WTC11 (cell line): ENCODE results near the gene GPRC5C.

Experiments used
- ATF1 ChIP-seq: sonication (generic); formaldehyde crosslinking; IDR thresholded peaks from 2 replicates; pipeline ENCODE4 v1.8.1; 2023; ENCODE audit warnings: mild to moderate bottlenecking, moderate library complexity, missing genetic modification reagents
- CBFB ChIP-seq: sonication (generic); formaldehyde crosslinking; IDR thresholded peaks from 2 replicates; pipeline ENCODE4 v1.8.1; 2022; ENCODE audit warnings: mild to moderate bottlenecking, low read depth, missing genetic modification reagents
- CTCF ChIP-seq: fragments of 200-600 bp; IDR thresholded peaks from 2 replicates; pipeline ENCODE4 v1.8.0; 2022; ENCODE audit warnings: antibody characterized with exemption
- E2F1 ChIP-seq: sonication (generic); formaldehyde crosslinking; IDR thresholded peaks from 2 replicates; pipeline ENCODE4 v1.8.0; 2022; ENCODE audit warnings: mild to moderate bottlenecking, missing genetic modification reagents
- ESRRA ChIP-seq: sonication (generic); formaldehyde crosslinking; IDR thresholded peaks from 2 replicates; pipeline ENCODE4 v1.8.1; 2022; ENCODE audit warnings: mild to moderate bottlenecking, missing genetic modification reagents, borderline replicate concordance
- IRF2 ChIP-seq: sonication (generic); formaldehyde crosslinking; IDR thresholded peaks from 2 replicates; pipeline ENCODE4 v1.8.0; 2022; ENCODE audit warnings: low read depth, missing genetic modification reagents, borderline replicate concordance
- MAX ChIP-seq: sonication (generic); formaldehyde crosslinking; IDR thresholded peaks from 2 replicates; pipeline ENCODE4 v1.8.0; 2022; ENCODE audit warnings: mild to moderate bottlenecking, missing genetic modification reagents
- NR2C2 ChIP-seq: sonication (generic); formaldehyde crosslinking; IDR thresholded peaks from 2 replicates; pipeline ENCODE4 v1.8.0; 2022; ENCODE audit warnings: mild to moderate bottlenecking, missing genetic modification reagents
- SMAD3 ChIP-seq: sonication (generic); formaldehyde crosslinking; IDR thresholded peaks from 2 replicates; pipeline ENCODE4 v1.8.0; 2022; ENCODE audit warnings: missing genetic modification reagents, mild to moderate bottlenecking, borderline replicate concordance
- STAT6 ChIP-seq: sonication (generic); formaldehyde crosslinking; conservative IDR thresholded peaks from 2 replicates; pipeline ENCODE4 v1.8.1; 2023; ENCODE audit warnings: mild to moderate bottlenecking, low read depth, missing genetic modification reagents, moderate library complexity
- TP53 ChIP-seq: sonication (generic); formaldehyde crosslinking; IDR thresholded peaks from 2 replicates; pipeline ENCODE4 v1.8.1; 2023; ENCODE audit warnings: mild to moderate bottlenecking, missing genetic modification reagents
- USF2 ChIP-seq: sonication (generic); formaldehyde crosslinking; IDR thresholded peaks from 2 replicates; pipeline ENCODE4 v1.8.1; 2023; ENCODE audit warnings: mild to moderate bottlenecking, missing genetic modification reagents, moderate library complexity

- TF ChIP-seq CTCF (no peak), E2F1 (CRISPR knock-in tag) (no peak), STAT6 (CRISPR knock-in tag) (no peak), CBFB (CRISPR knock-in tag) (no peak), SMAD3 (no peak), MAX (CRISPR knock-in tag) (no peak), USF2 (CRISPR knock-in tag) (no peak), TP53 (CRISPR knock-in tag) (no peak), ESRRA (CRISPR knock-in tag) (no peak), ATF1 (no peak), NR2C2 (CRISPR knock-in tag) (no peak), IRF2 (no peak)
Measured at GRCh38 chr17:74391771-74392170, 40.1 kb upstream of the GPRC5C start.
